GM06990 (cell line): ENCODE results near the gene RGS7.
"Not testable (repeated sequence)": the region's sequence is repeated elsewhere in the genome, so short reads cannot be mapped to it uniquely, and the experiment has no call there.

Source experiments
- DNase-seq: peaks from one replicate; pipeline ENCODE4 v3.0.0-alpha.2; 2011; ENCODE audit not compliant: insufficient read length; ENCODE audit errors: extremely low read depth
- H3K27me3 ChIP-seq: replicated peaks from 2 replicates; pipeline ENCODE4 v1.6.0; 2011; ENCODE audit warnings: low read length; ENCODE audit not compliant: control insufficient read depth, insufficient read depth
- H3K36me3 ChIP-seq: 2 replicates; pipeline ENCODE4 v1.5.1; 2011; ENCODE audit warnings: low read length; ENCODE audit not compliant: control insufficient read depth, insufficient read depth
- H3K4me3 ChIP-seq: replicated peaks from 2 replicates; pipeline ENCODE4 v1.5.1; 2011; ENCODE audit warnings: low read depth, mild to moderate bottlenecking, control low read depth, low read length
- CTCF ChIP-seq: IDR thresholded peaks from 2 replicates; pipeline ENCODE4 v1.5.1; 2011; ENCODE audit warnings: low read length, control low read depth, mild to moderate bottlenecking, inconsistent platforms; ENCODE audit not compliant: insufficient read depth, poor library complexity, severe bottlenecking

RGS7 gene

GRCh38 chr1:241101622-241102021 lies 255.4 kb downstream of the RGS7 start:
- Histone ChIP-seq H3K4me3 (no peak overlapping the region), H3K36me3 (no peaks in the 10 kb centered on the region), H3K27me3 (no peaks in the 10 kb centered on the region)
- DNase-seq = no peak
- no peak for TF ChIP-seq CTCF

- DNase-seq = no peak
- Histone ChIP-seq H3K4me3 (no peak overlapping the region), H3K27me3 (no peaks in the 10 kb centered on the region), H3K36me3 (no peaks in the 10 kb centered on the region)
- TF ChIP-seq CTCF = no peak
Measured at GRCh38 chr1:241097479-241097878, 259.5 kb downstream of the RGS7 start.

GRCh38 chr1:241096982-241097381 lies 260.0 kb downstream of the RGS7 start:
- no peak for TF ChIP-seq CTCF

GRCh38 chr1:241095847-241096246 lies 261.2 kb downstream of the RGS7 start:
- no peak for TF ChIP-seq CTCF
- H3K27me3 ChIP-seq = no peaks in the 10 kb centered on the region
- H3K36me3 ChIP-seq = no peaks in the 10 kb centered on the region
- no peak overlapping the region for H3K4me3 ChIP-seq
- DNase-seq = no peak

More at GRCh38 chr1:241096982-241097381, 260.0 kb downstream of the RGS7 start:
- H3K36me3 ChIP-seq = no peaks in the 10 kb centered on the region
- H3K27me3 ChIP-seq = no peaks in the 10 kb centered on the region
- no peak for DNase-seq
- no peak overlapping the region for H3K4me3 ChIP-seq

- no peak for TF ChIP-seq CTCF
- Histone ChIP-seq H3K27me3 (no peaks in the 10 kb centered on the region), H3K4me3 (no peak overlapping the region), H3K36me3 (no peaks in the 10 kb centered on the region)
- DNase-seq = no peak
Measured at GRCh38 chr1:241090798-241091197, 266.2 kb downstream of the RGS7 start.

GRCh38 chr1:241089066-241089465 lies 267.9 kb downstream of the RGS7 start:
- DNase-seq, H3K36me3 ChIP-seq, H3K27me3 ChIP-seq, H3K4me3 ChIP-seq: not testable (repeated sequence)

GRCh38 chr1:241088075-241088474 lies 268.9 kb downstream of the RGS7 start:
- not testable (repeated sequence) for H3K36me3 ChIP-seq, H3K27me3 ChIP-seq, H3K4me3 ChIP-seq, DNase-seq
